Nephron progenitor cell (in vitro differentiated cells): ENCODE data around the gene CLEC10A.

Experiments
- DNase-seq: peaks from one replicate; pipeline ENCODE4 v3.0.0; 2021
- H3K27ac Mint-ChIP-seq: 2 replicates; pipeline ENCODE4 v1.8.0; 2021; ENCODE audit warnings: mild to moderate bottlenecking, moderate library complexity, mixed read lengths
- H3K27me3 Mint-ChIP-seq: 2 replicates; pipeline ENCODE4 v1.8.0; 2021; ENCODE audit warnings: mild to moderate bottlenecking, low read depth, mixed read lengths; ENCODE audit not compliant: poor library complexity
- H3K36me3 Mint-ChIP-seq: 2 replicates; pipeline ENCODE4 v1.8.0; 2021; ENCODE audit warnings: low read depth, mixed read lengths
- H3K4me1 Mint-ChIP-seq: 2 replicates; pipeline ENCODE4 v1.8.0; 2021; ENCODE audit warnings: mixed read lengths
- H3K4me3 Mint-ChIP-seq: 2 replicates; pipeline ENCODE4 v1.8.0; 2021; ENCODE audit warnings: mild to moderate bottlenecking, moderate library complexity, mixed read lengths
- H3K9me3 Mint-ChIP-seq: 2 replicates; pipeline ENCODE4 v1.8.0; 2021; ENCODE audit warnings: mild to moderate bottlenecking, moderate library complexity, mixed read lengths
- CTCF ChIP-seq: fragments of 200-600 bp; sonication (generic); IDR thresholded peaks from 2 replicates; pipeline ENCODE4 v1.5.0; 2021; ENCODE audit warnings: antibody characterized with exemption

Gene CLEC10A

DNA sequence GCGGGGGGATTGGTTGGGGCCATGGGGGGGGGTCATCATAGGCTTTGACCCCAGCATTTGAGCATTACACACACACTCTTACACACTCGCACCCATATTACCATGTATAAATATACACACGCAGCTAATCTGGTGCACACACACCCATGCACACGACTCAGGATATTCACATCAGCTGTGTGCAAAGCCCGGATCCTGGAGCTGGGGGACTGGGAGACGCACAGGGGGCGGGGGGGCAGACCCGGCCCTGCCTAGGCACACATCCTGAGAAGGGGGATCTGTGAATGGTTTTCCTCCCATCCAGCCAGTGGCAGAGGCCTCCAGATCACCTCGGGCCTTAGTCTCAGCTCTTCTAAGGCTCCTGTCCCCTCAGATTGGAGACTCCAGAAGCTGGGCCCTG lies 28.9 kb upstream of the CLEC10A start:
- no peak overlapping the region for H3K27ac Mint-ChIP-seq
- DNase-seq, result no peak
- no peaks in the 10 kb centered on the region for H3K27me3 Mint-ChIP-seq
- peaks cover 24% of the 10 kb centered on the region for H3K4me1 Mint-ChIP-seq
- H3K9me3 Mint-ChIP-seq, result peaks cover 5% of the 10 kb centered on the region
- TF ChIP-seq CTCF, result no peak
- no peak overlapping the region for H3K4me3 Mint-ChIP-seq
- peaks cover 5% of the 10 kb centered on the region for H3K36me3 Mint-ChIP-seq

- H3K27ac Mint-ChIP-seq, result no peak overlapping the region
- no peaks in the 10 kb centered on the region for H3K27me3 Mint-ChIP-seq
- H3K9me3 Mint-ChIP-seq, result peaks cover 5% of the 10 kb centered on the region
- H3K4me3 Mint-ChIP-seq, result no peak overlapping the region
- no peak for DNase-seq
- peaks cover 5% of the 10 kb centered on the region for H3K36me3 Mint-ChIP-seq
- H3K4me1 Mint-ChIP-seq, result peaks cover 24% of the 10 kb centered on the region
- TF ChIP-seq CTCF, result no peak
Measured at GRCh38 chr17:7108560-7108925, 28.5 kb upstream of the CLEC10A start.

GRCh38 chr17:7107795-7108559 lies 27.9 kb upstream of the CLEC10A start:
- H3K4me1 Mint-ChIP-seq, result peaks cover 24% of the 10 kb centered on the region
- no peak overlapping the region for H3K4me3 Mint-ChIP-seq
- DNase-seq, result no peak
- H3K27ac Mint-ChIP-seq, result no peak overlapping the region
- H3K9me3 Mint-ChIP-seq, result peaks cover 5% of the 10 kb centered on the region
- no peak for TF ChIP-seq CTCF
- H3K27me3 Mint-ChIP-seq, result no peaks in the 10 kb centered on the region
- H3K36me3 Mint-ChIP-seq, result peaks cover 5% of the 10 kb centered on the region

DNA sequence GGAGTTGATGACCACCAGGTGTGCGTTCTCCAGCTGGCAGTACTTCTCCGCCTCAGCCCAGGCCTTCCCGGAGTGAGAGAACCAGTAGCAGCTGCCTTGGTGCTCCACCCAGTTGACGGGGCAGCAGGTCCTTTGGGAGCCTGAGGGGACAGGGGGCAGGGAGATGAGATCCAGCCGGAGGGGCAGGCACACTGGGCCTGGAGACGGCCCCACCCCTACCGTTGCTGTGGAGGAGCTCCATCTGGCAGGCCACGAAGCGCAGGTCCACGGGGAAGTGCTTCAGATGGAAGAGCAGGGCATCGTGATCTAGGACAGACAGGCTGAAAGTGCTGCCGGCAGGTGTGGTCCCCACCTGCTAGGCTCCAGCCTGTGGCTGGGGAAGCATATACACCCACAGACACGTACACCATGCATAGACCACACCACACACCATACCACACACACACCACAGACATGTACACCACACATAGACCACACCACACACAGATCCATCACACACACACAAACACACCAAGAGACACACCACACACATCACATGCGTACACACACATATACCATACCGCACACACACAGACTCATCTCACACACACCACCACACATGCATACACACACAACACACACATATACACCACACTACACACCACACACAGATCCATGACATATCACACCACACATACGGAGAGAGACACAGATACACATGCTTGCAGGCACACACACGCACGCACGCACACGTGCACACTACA lies 27.1 kb upstream of the CLEC10A start:
- TF ChIP-seq CTCF, result no peak
- no peak for DNase-seq
- H3K4me1 Mint-ChIP-seq, result peaks cover 24% of the 10 kb centered on the region
- peaks cover 5% of the 10 kb centered on the region for H3K36me3 Mint-ChIP-seq
- peaks cover 6% of the 10 kb centered on the region for H3K27me3 Mint-ChIP-seq
- peaks cover 5% of the 10 kb centered on the region for H3K9me3 Mint-ChIP-seq
- H3K27ac Mint-ChIP-seq, result no peak overlapping the region
- H3K4me3 Mint-ChIP-seq, result no peak overlapping the region

GRCh38 chr17:7102421-7102820 lies 22.4 kb upstream of the CLEC10A start:
- no peak for DNase-seq
- no peak for TF ChIP-seq CTCF
- Mint-ChIP-seq H3K9me3 (peaks cover 3% of the 10 kb centered on the region), H3K4me1 (peaks cover 8% of the 10 kb centered on the region), H3K27ac (peak overlapping the region; percentile 8), H3K4me3 (no peak overlapping the region), H3K27me3 (peaks cover 11% of the 10 kb centered on the region), H3K36me3 (no peaks in the 10 kb centered on the region)
